HepG2 (cell line): ENCODE data around the gene SLC2A10.

Experiments used
- ATF1 ChIP-seq: IDR thresholded peaks from 2 replicates; pipeline ENCODE4 v1.6.1; 2016; ENCODE audit warnings: mild to moderate bottlenecking, control low read depth
- CERS6 ChIP-seq: sonication (generic); formaldehyde crosslinking; IDR thresholded peaks from 2 replicates; pipeline ENCODE4 v1.5.0; 2020; ENCODE audit warnings: missing genetic modification reagents
- CREM ChIP-seq, 2 experiments: sonication (generic) in 1 of 2; formaldehyde crosslinking in 1 of 2; IDR thresholded peaks; 2 replicates each; pipeline versions ENCODE4 v1.4.0 to v1.6.1; 2016 to 2020; ENCODE audit warnings: antibody characterized with exemption in 1 of 2, mild to moderate bottlenecking in 1 of 2, missing genetic modification reagents in 1 of 2
- CTCF ChIP-seq: sonication (generic); formaldehyde crosslinking; IDR thresholded peaks from 2 replicates; pipeline ENCODE4 v1.5.0; 2020; ENCODE audit warnings: mild to moderate bottlenecking, missing genetic modification reagents, moderate library complexity
- GABPA ChIP-seq, 2 experiments: IDR thresholded peaks; 2 replicates each; pipeline ENCODE4 v1.6.1; 2011 to 2016; ENCODE audit warnings: low read depth in 2 of 2, low read length in 1 of 2, missing biosample characterization in 1 of 2, missing genetic modification characterization in 1 of 2
- SPEN ChIP-seq: sonication (generic); formaldehyde crosslinking; IDR thresholded peaks from 2 replicates; pipeline ENCODE4 v1.5.1; 2020; ENCODE audit warnings: low read depth, mild to moderate bottlenecking, missing genetic modification reagents
- TP53 ChIP-seq: sonication (generic); formaldehyde crosslinking; conservative IDR thresholded peaks from 2 replicates; pipeline ENCODE4 v1.4.0; 2020; ENCODE audit warnings: missing genetic modification reagents
- ZNF143 ChIP-seq: sonication (generic); formaldehyde crosslinking; IDR thresholded peaks from 2 replicates; pipeline ENCODE4 v1.4.0; 2020; ENCODE audit warnings: missing genetic modification reagents
- ZNF180 ChIP-seq: sonication (generic); formaldehyde crosslinking; IDR thresholded peaks from 2 replicates; pipeline ENCODE4 v1.4.0; 2020; ENCODE audit warnings: low read depth, missing genetic modification reagents, borderline replicate concordance
- TF ChIP-seq, protein P1 (sequence below): sonication (generic); formaldehyde crosslinking; IDR thresholded peaks from 2 replicates; pipeline ENCODE4 v1.8.1; 2022; ENCODE audit warnings: mild to moderate bottlenecking, missing genetic modification reagents

DNA sequence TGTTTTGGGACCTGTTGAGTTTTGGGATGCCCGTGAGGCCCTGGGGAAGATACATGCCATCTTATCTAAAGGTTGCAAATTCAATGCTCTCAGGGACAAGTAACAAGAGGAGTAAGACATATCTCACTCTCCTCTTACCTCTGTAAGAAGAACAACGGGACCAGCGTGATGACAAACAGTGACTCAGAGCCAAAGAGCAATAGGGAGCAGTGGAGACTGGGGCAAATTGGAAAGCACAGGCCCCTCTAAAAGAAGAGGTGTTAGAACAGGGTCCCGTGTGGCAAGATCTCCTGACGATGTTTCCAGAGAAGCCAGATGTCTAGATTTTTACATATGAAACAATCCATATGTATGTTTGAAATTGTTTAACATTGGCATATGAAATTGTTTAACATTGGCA, 31.8 kb upstream of the SLC2A10 start:
- TF ChIP-seq TP53 (CRISPR knock-in tag) (no peak), ATF1 (CRISPR knock-in tag) (no peak), CREM (IDR thresholded peaks at IDR 0.05) (no peak), CREM (CRISPR knock-in tag; IDR thresholded peaks at IDR 0.05) (no peak), ZNF180 (peak; percentile 99; the same call in 1 of the 2 replicates), GABPA (IDR thresholded peaks at IDR 0.05; ENCODE audit: low read depth, low read length) (no peak), GABPA (CRISPR knock-in tag; IDR thresholded peaks at IDR 0.05; ENCODE audit: low read depth) (no peak), SPEN (CRISPR knock-in tag) (no peak), CERS6 (CRISPR knock-in tag) (no peak), CTCF (no peak), ZNF143 (CRISPR knock-in tag) (no peak)
- TF ChIP-seq, protein P1, sequence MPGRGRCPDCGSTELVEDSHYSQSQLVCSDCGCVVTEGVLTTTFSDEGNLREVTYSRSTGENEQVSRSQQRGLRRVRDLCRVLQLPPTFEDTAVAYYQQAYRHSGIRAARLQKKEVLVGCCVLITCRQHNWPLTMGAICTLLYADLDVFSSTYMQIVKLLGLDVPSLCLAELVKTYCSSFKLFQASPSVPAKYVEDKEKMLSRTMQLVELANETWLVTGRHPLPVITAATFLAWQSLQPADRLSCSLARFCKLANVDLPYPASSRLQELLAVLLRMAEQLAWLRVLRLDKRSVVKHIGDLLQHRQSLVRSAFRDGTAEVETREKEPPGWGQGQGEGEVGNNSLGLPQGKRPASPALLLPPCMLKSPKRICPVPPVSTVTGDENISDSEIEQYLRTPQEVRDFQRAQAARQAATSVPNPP (CRISPR knock-in tag): no peak
